Fibroblast of skin of left biceps (primary cell): ENCODE data around the gene CLIP2.
"Not testable (repeated sequence)": the region's sequence is repeated elsewhere in the genome, so short reads cannot be mapped to it uniquely, and the experiment has no call there.

ENCODE experiments used
- DNase-seq, 2 experiments: peaks; one replicate each; pipeline ENCODE4 v3.0.0-alpha.2; 2013; ENCODE audit warnings: low read depth in 2 of 2

CLIP2 gene

GRCh38 chr7:74430961-74431466 is 141.8 kb downstream of the CLIP2 start:
- DNase-seq: no peak

DNA sequence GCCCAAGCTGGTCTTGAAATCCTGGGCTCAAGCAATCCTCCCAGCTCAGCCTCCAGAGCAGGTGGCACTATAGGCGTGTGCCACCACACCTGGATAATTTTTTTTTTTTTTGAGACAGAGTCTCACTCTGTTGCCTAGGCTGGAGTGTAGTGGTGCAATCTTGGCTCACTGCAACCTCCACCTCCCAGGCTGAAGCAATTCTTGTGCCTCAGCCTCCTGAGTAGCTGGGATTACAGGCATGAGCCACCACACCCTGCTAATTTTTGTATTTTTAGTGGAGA is 148.0 kb downstream of the CLIP2 start:
- not testable (repeated sequence) for DNase-seq

DNA sequence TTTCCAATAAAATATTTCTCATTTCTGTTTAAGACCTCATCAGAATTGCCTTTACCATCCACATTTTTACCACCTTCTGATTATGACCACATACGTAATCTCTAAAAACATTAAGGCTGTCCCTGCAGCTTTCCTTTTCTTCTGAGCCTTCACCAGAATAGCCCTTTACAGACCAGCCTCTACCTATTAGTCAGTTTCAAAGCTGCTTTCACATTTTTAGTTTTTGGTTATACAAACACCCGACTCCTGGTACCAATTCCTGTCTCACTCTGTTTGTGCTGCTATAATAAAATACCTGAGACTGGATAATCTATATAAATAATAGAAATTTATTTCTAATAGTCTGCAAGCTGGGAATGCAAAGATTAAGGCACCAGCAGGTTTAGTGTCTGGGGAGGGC is 149.1 kb downstream of the CLIP2 start:
- DNase-seq: no peak

DNA sequence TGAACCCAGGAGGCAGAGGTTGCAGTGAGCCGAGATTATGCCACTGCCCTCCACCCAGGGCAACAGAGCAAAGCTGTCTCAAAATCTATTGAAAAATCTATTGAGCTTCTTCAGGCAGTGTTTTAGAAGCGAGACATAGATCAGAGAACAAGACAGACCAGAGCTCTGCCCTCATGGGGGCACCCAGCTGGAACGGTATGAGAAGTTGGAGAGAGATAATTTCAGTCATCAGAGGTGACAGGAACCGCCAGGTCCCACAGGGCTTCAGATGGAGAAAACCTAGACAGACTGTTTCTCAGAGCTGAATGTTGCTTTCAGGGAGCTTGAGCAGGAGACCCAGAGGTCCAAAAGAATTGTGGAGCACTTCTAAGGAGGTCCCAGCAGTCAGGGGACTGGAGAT is 150.3 kb downstream of the CLIP2 start:
- DNase-seq: no peak

DNA sequence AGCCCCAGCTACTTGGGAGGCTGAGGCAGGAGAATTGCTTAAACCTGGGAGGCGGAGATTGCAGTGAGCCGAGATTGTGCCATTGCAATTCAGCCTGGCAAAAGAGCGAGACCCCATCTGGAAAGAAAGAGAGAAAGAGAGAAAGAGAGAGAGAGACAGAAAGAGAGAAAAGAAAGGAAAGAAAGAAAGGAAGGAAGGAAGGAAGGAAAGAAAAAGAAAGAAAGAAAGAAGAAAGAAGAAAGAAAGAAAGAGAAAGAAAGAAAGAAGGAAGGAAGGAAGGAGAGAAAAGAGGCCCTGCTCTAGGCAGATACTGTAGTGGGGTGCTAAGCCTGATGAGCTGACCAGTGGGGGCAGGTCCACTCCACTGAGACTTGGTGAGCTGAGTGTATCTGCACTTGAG is 150.9 kb downstream of the CLIP2 start:
- DNase-seq: not testable (repeated sequence)

DNA sequence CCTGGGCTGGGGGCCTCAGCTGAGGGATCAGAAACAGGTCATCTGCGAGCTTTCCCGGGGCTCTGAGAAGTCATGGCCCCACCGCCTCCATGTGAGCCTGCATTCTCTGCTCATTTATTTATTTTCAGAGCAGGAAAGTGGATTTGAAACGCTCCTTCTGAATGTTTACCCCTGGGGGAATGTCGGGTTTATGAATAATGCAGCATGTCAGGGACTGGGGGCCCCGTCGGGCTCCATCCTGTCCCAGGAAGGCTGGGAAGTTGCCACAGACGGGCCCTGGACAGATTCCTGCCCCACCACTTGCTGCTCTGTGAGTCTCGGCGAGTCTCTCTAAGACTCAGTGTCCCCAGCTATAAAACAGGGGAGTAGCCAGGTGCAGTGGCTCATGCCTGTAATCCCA is 152.6 kb downstream of the CLIP2 start:
- no peak for DNase-seq

DNA sequence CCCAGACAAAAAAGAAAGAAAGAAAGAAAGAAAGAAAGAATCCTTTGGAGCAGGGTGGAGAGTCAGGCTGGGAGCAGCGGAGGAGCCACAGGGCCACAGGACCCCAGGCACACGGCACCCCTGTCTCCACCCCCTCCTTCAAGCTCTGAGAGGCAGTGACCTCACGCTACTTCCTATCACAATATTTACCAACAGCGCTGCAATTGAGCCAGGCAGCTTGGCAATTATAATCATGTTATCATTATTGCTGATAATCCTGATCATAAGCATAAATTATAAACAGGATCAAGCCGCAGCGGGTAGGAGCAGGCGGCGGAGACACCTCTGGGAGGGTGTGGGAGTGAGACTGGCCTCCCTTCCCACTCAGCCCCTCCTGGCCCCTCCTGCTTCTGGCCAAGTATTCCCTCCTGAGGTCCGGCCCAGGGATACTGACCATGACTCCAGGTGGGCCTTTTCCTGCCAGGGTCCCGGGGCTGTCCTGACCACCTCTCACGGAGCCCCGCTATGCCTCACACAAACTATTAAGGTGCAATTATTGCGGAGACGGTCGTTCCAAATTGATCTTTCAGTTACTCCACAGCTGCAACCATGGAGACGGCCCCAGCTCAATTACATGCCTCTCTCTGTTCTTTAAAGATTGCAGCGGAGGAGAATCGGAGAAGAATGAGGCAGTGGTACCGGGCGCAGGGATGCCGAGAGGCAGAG is 154.5 kb downstream of the CLIP2 start:
- no peak for DNase-seq

- DNase-seq: no peak
Observed at GRCh38 chr7:74449144-74449543, 159.9 kb downstream of the CLIP2 start.

DNA sequence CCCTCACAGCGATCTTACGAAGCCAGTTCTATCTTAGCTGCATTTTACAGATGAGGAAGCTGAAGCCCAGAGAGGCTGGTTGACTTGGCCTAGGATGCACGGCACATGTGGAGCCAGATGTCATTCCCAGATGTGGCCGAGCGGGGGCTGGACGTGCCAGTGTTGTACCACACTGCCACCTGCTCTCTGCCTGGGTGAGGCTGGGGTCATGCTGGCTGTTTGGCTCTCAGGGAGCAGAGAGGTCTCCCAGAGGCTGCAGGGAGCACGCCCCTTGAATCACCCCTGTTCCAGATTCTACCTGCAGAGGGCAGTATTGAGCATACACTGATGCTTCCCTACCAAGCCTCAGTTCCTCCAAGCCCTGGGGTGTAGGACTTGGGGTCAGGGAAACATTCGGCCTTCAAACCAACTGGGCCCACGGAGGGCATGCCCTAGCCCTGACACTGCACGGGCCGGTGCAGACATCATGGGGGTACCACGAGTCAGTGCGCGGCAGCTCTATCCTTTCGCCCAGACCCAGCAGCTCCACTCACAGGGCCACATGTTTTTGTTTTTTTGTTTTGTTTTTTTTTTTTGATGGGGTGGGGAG is 160.7 kb downstream of the CLIP2 start:
- no peak for DNase-seq

DNA sequence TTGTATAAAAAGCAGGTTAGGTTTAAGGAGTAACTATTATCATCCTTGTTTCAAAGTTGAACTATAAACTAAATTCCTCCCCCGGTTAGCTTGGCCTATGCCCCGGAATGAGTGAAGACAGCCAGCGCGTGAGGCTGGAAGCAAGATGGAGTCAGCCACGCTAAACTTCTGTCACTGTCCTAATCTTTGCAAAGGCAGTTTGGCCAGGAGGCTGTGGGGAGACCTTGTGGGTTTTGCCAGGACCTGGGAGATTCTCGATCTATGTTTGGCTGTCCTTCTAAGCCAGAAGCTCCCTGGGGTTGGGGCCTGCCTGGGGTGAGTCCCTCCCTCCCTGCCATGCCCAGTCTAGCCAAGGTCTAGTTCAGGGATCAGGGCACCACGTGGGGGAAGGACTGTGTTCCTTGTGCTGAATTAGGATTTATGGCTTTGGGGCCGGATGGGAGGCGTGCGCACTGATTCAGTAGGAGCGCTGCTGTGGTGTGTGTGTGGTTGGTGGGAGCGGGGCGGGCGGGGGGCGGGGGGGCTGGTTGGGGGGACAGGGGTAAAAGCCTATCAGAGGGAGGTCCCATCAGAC is 163.6 kb downstream of the CLIP2 start:
- no peak for DNase-seq

- peak; percentile 40 to 47 for DNase-seq
Observed at GRCh38 chr7:74453322-74454011, 164.3 kb downstream of the CLIP2 start, which contains the start of gene GTF2IRD1. TSS of gene GTF2IRD1 (plus strand) at chr7:74453906. CDS start at chr7:74508081, 54,175 bp downstream.

DNA sequence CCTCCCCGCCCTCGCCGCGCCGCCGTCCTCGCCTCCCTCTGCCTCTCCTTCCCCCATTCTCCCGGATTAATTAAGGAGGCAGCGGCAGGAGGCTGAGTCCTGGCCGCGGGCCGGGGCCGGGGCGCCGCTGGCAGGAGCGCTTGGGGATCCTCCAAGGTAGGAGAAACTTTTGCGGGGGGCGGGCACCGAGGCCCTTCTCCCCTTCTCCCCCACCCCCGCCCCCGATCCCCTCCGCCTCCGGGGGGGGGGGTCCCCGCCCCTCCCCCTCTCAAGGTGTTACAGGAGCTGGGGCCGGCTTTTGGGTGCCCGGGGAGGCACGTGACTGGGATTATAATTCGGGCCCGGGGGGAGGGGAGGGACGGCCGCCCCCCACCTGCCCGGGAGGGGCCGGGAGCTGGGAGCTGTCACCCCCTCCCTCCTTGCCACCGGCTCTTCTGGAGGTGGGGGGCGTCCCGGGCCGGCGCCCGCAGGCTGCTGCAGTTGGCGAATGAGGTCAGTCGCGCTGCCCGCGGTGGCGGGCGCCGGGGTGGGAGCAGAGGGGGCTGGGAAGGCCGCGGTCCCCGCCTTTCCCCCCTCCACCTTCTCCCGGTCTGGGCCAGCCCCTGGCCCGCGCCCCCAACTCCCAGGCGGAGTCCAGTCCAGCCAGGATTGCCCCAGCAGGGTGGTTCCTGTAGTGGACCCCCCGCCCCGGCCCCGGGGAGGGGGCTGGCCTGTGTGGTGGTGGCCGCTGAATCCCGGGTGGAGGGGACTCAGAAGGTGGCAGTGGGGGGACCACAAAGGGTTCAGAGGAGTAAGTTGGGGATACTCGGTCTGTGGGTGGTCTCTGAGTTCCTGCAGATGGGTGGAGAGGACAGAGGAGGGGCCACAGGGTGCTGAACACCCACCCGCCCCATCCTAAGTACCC is 165.1 kb downstream of the CLIP2 start:
- no peak for DNase-seq

DNA sequence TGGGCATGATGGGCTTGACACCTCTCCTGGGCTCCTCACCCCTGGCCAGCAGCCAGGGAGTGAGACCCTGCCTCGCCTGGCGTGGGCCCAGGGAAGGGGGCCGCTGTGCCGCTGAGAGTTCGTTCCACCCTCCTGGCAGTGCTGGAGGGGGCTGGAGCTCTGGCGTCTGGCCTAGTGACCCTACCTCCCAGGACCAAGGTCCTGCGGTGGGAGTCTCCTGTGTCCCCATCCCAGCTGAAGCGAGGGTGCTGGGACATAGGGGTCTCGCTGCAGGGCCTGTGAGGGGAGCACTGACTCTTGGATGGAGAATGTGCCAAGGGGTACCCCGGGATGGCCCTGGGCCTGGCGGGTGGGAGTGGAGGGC is 165.7 kb downstream of the CLIP2 start:
- DNase-seq: no peak

DNA sequence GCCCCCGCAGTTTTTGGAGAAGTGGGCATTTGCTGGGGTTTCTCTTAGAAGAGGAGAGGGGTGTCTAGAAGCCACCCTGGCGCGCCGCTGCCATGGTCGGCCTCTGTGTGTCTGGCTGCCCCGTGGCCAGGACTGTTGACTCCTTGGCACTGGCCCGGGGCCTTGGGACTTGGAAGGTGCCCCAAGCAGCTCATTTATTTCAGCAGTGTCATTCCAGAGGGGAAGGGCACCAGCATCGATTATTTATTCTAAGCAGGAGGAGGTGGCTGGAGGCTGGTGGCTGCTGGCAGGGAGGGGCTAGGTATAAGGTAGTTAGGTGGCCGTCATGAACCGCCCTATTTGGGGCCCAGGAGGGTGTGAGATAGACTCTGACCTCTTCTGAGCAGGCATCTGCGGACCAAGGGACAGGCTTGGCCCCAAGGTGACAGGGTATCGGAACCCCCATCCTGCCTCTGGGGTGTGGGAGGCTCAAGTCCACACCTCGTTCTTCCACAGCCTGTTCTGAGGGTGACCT is 166.1 kb downstream of the CLIP2 start:
- DNase-seq: no peak
